KMS-11 (cell line): ENCODE measurements around the gene RNF166.

Experiments used
- H2AFZ ChIP-seq: fragments of 200-600 bp; sonication (generic); 2 replicates; pipeline ENCODE4 v1.6.1; 2016; ENCODE audit warnings: antibody characterized with exemption, mixed run types, low read depth
- H3K27ac ChIP-seq: fragments of 200-600 bp; sonication (generic); 2 replicates; pipeline ENCODE4 v1.6.1; 2016; ENCODE audit warnings: mild to moderate bottlenecking, mixed run types
- H3K27me3 ChIP-seq: fragments of 200-600 bp; sonication (generic); 2 replicates; pipeline ENCODE4 v1.6.1; 2017; ENCODE audit warnings: mild to moderate bottlenecking, low read depth, mixed run types, moderate library complexity; ENCODE audit not compliant: insufficient read depth
- H3K36me3 ChIP-seq: fragments of 200-600 bp; sonication (generic); 2 replicates; pipeline ENCODE4 v1.6.1; 2017; ENCODE audit warnings: mild to moderate bottlenecking, mixed run types; ENCODE audit not compliant: insufficient read depth
- H3K4me1 ChIP-seq: fragments of 200-600 bp; sonication (generic); 2 replicates; pipeline ENCODE4 v1.6.1; 2016; ENCODE audit warnings: mild to moderate bottlenecking, low read depth, mixed run types; ENCODE audit not compliant: poor library complexity, severe bottlenecking
- H3K4me2 ChIP-seq: fragments of 200-600 bp; sonication (generic); 2 replicates; pipeline ENCODE4 v1.7.0; 2016; ENCODE audit warnings: mild to moderate bottlenecking, mixed run types
- H3K4me3 ChIP-seq: fragments of 200-600 bp; sonication (generic); IDR thresholded peaks from 2 replicates; pipeline ENCODE4 v1.6.1; 2017; ENCODE audit warnings: low read depth, low read length, mixed read lengths; ENCODE audit not compliant: insufficient read depth
- H3K79me2 ChIP-seq: fragments of 200-600 bp; sonication (generic); 2 replicates; pipeline ENCODE4 v1.6.1; 2016; ENCODE audit warnings: low read depth, mixed run types; ENCODE audit not compliant: insufficient read depth
- H3K9ac ChIP-seq: fragments of 200-600 bp; sonication (generic); 2 replicates; pipeline ENCODE4 v1.6.1; 2016; ENCODE audit warnings: mild to moderate bottlenecking, mixed run types
- H4K20me1 ChIP-seq: fragments of 200-600 bp; sonication (generic); 2 replicates; pipeline ENCODE4 v1.6.1; 2016; ENCODE audit warnings: mild to moderate bottlenecking, mixed run types; ENCODE audit not compliant: insufficient read depth
- CTCF ChIP-seq: fragments of 200-600 bp; sonication (generic); conservative IDR thresholded peaks from 2 replicates; pipeline ENCODE4 v1.6.1; 2017; ENCODE audit warnings: low read depth, mild to moderate bottlenecking, antibody characterized with exemption, low read length, moderate library complexity, mixed read lengths

The RNF166 gene

GRCh38 chr16:88657371-88657770 is 48.8 kb downstream of the RNF166 start:
- Histone ChIP-seq H3K4me2 (no peak overlapping the region), H3K27ac (no peak overlapping the region), H3K4me3 (no peak overlapping the region), H3K36me3 (no peaks in the 10 kb centered on the region), H4K20me1 (no peaks in the 10 kb centered on the region), H2AFZ (no peak overlapping the region), H3K9ac (no peak overlapping the region), H3K27me3 (no peaks in the 10 kb centered on the region), H3K79me2 (peaks cover 10% of the 10 kb centered on the region; the same call in 1 of the 2 replicates), H3K4me1 (peaks cover 7% of the 10 kb centered on the region)
- no peak for TF ChIP-seq CTCF

- Histone ChIP-seq H3K9ac (no peak overlapping the region), H3K36me3 (no peaks in the 10 kb centered on the region), H3K4me2 (no peak overlapping the region), H2AFZ (no peak overlapping the region), H3K4me1 (peaks cover 16% of the 10 kb centered on the region), H3K27me3 (no peaks in the 10 kb centered on the region), H4K20me1 (no peaks in the 10 kb centered on the region), H3K27ac (no peak overlapping the region), H3K79me2 (peaks cover 10% of the 10 kb centered on the region; the same call in 1 of the 2 replicates), H3K4me3 (no peak overlapping the region)
- no peak for TF ChIP-seq CTCF
These were observed 49.8 kb downstream of the RNF166 start for GRCh38 chr16:88656291-88656980.

GRCh38 chr16:88655733-88656281 is 50.4 kb downstream of the RNF166 start:
- no peaks in the 10 kb centered on the region for H4K20me1 ChIP-seq
- H2AFZ ChIP-seq, result no peak overlapping the region
- H3K4me2 ChIP-seq, result no peak overlapping the region
- H3K4me3 ChIP-seq, result no peak overlapping the region
- no peaks in the 10 kb centered on the region for H3K36me3 ChIP-seq
- no peaks in the 10 kb centered on the region for H3K27me3 ChIP-seq
- H3K27ac ChIP-seq, result no peak overlapping the region
- peaks cover 13% of the 10 kb centered on the region for H3K4me1 ChIP-seq
- no peak for TF ChIP-seq CTCF
- peaks cover 10% of the 10 kb centered on the region; the same call in 1 of the 2 replicates for H3K79me2 ChIP-seq
- H3K9ac ChIP-seq, result no peak overlapping the region

- Histone ChIP-seq H3K4me2 (no peak overlapping the region), H3K4me1 (peaks cover 13% of the 10 kb centered on the region), H3K36me3 (no peaks in the 10 kb centered on the region), H3K27ac (no peak overlapping the region), H3K79me2 (peaks cover 10% of the 10 kb centered on the region; the same call in 1 of the 2 replicates), H3K9ac (no peak overlapping the region), H2AFZ (no peak overlapping the region), H3K4me3 (no peak overlapping the region), H4K20me1 (no peaks in the 10 kb centered on the region), H3K27me3 (no peaks in the 10 kb centered on the region)
- no peak for TF ChIP-seq CTCF
These were observed 51.0 kb downstream of the RNF166 start for GRCh38 chr16:88655053-88655732.
